Measurements from ENCODE around the gene ALDH4A1.
"Not testable (repeated sequence)": the region's sequence is repeated elsewhere in the genome, so short reads cannot be mapped to it uniquely, and the experiment has no call there.

ALDH4A1 gene

GRCh38 chr1:18852501-18852900 lies 49.9 kb downstream of the ALDH4A1 start:
- no peaks in the 10 kb centered on the region for H3K36me3 ChIP-seq
- H3K27ac ChIP-seq, result no peak overlapping the region
- H3K9me3 ChIP-seq, result no peaks in the 10 kb centered on the region
- no peaks in the 10 kb centered on the region for H3K4me1 ChIP-seq (ENCODE audit: control insufficient read depth in 1 of 2, insufficient read depth in 1 of 2, low read depth in 1 of 2, low read length in 1 of 2)
- H3K4me3 ChIP-seq (ENCODE audit: low read depth in 1 of 2, low read length in 1 of 2), result no peak overlapping the region
- no peaks in the 10 kb centered on the region for H3K27me3 ChIP-seq
- TF ChIP-seq CTCF (IDR thresholded peaks at IDR 0.05), result no peak

GRCh38 chr1:18849261-18849711 lies 53.1 kb downstream of the ALDH4A1 start:
- Histone ChIP-seq H3K27ac (no peak overlapping the region), H3K4me1 (ENCODE audit: control insufficient read depth in 1 of 2, insufficient read depth in 1 of 2, low read depth in 1 of 2, low read length in 1 of 2) (no peaks in the 10 kb centered on the region), H3K36me3 (no peaks in the 10 kb centered on the region), H3K9me3 (no peaks in the 10 kb centered on the region), H3K4me3 (ENCODE audit: low read depth in 1 of 2, low read length in 1 of 2) (no peak overlapping the region), H3K27me3 (no peaks in the 10 kb centered on the region)
- no peak for TF ChIP-seq CTCF (IDR thresholded peaks at IDR 0.05)

GRCh38 chr1:18847723-18848122 lies 54.6 kb downstream of the ALDH4A1 start:
- not testable (repeated sequence) for H3K4me1 ChIP-seq (ENCODE audit: control insufficient read depth in 1 of 2, insufficient read depth in 1 of 2, low read depth in 1 of 2, low read length in 1 of 2); H3K27ac ChIP-seq; H3K27me3 ChIP-seq; H3K9me3 ChIP-seq; H3K36me3 ChIP-seq; H3K4me3 ChIP-seq (ENCODE audit: low read depth in 1 of 2, low read length in 1 of 2)

- Histone ChIP-seq H3K27me3 (peaks cover 7% of the 10 kb centered on the region), H3K36me3 (no peaks in the 10 kb centered on the region), H3K27ac (no peak overlapping the region), H3K4me3 (ENCODE audit: low read depth in 1 of 2, low read length in 1 of 2) (no peak overlapping the region), H3K4me1 (ENCODE audit: control insufficient read depth in 1 of 2, insufficient read depth in 1 of 2, low read depth in 1 of 2, low read length in 1 of 2) (no peaks in the 10 kb centered on the region), H3K9me3 (no peaks in the 10 kb centered on the region)
- no peak for TF ChIP-seq CTCF (IDR thresholded peaks at IDR 0.05)
Measured at GRCh38 chr1:18840145-18840544, 62.2 kb downstream of the ALDH4A1 start.

- Histone ChIP-seq H3K9me3 (no peaks in the 10 kb centered on the region), H3K36me3 (no peaks in the 10 kb centered on the region), H3K27me3 (peaks cover 22% of the 10 kb centered on the region), H3K4me1 (ENCODE audit: control insufficient read depth in 1 of 2, insufficient read depth in 1 of 2, low read depth in 1 of 2, low read length in 1 of 2) (no peaks in the 10 kb centered on the region), H3K27ac (no peak overlapping the region), H3K4me3 (ENCODE audit: low read depth in 1 of 2, low read length in 1 of 2) (no peak overlapping the region)
- no peak for TF ChIP-seq CTCF (IDR thresholded peaks at IDR 0.05)
Measured at GRCh38 chr1:18836654-18837053, 65.7 kb downstream of the ALDH4A1 start.

GRCh38 chr1:18832319-18832718 lies 70.0 kb downstream of the ALDH4A1 start:
- H3K27ac ChIP-seq; H3K4me1 ChIP-seq (ENCODE audit: control insufficient read depth in 1 of 2, insufficient read depth in 1 of 2, low read depth in 1 of 2, low read length in 1 of 2); H3K9me3 ChIP-seq; H3K4me3 ChIP-seq (ENCODE audit: low read depth in 1 of 2, low read length in 1 of 2); H3K36me3 ChIP-seq: not testable (repeated sequence)
- H3K27me3 ChIP-seq, result peaks cover 28% of the 10 kb centered on the region

- H3K27me3 ChIP-seq, result peaks cover 28% of the 10 kb centered on the region
- H3K4me3 ChIP-seq (ENCODE audit: low read depth in 1 of 2, low read length in 1 of 2), result no peak overlapping the region
- H3K36me3 ChIP-seq, result no peaks in the 10 kb centered on the region
- no peak overlapping the region for H3K27ac ChIP-seq
- H3K9me3 ChIP-seq, result no peaks in the 10 kb centered on the region
- H3K4me1 ChIP-seq (ENCODE audit: control insufficient read depth in 1 of 2, insufficient read depth in 1 of 2, low read depth in 1 of 2, low read length in 1 of 2), result no peaks in the 10 kb centered on the region
- TF ChIP-seq CTCF (IDR thresholded peaks at IDR 0.05), result no peak
Measured at GRCh38 chr1:18831656-18832055, 70.7 kb downstream of the ALDH4A1 start.
